A549 (cell line): Measurements from ENCODE around the gene CLIP1.

ENCODE experiments used
- HDAC2 ChIP-seq: fragments of 200-600 bp; sonication (generic); IDR thresholded peaks from 2 replicates; pipeline ENCODE4 v1.6.1; 2016
- HEYL ChIP-seq: fragments of 250-450 bp; sonication (Bioruptor Pico); IDR thresholded peaks from 2 replicates; pipeline ENCODE4 v1.8.0; 2021; ENCODE audit warnings: mild to moderate bottlenecking, moderate library complexity
- MYC ChIP-seq: IDR thresholded peaks from 2 replicates; pipeline ENCODE4 v1.6.1; 2012; ENCODE audit warnings: mild to moderate bottlenecking, inconsistent platforms, low read length, improper control_type of control experiment, borderline replicate concordance
- PHF8 ChIP-seq: fragments of 200-600 bp; sonication (generic); IDR thresholded peaks from 2 replicates; pipeline ENCODE4 v1.6.1; 2016; ENCODE audit warnings: low read depth, mild to moderate bottlenecking, antibody characterized with exemption, moderate library complexity, borderline replicate concordance
- POLR2A ChIP-seq: IDR thresholded peaks from 2 replicates; pipeline ENCODE4 v1.6.1; 2012; ENCODE audit warnings: mild to moderate bottlenecking, low read length
- POLR2AphosphoS2 ChIP-seq: conservative IDR thresholded peaks from 2 replicates; pipeline ENCODE4 v1.6.1; 2012; ENCODE audit warnings: low read length, improper control_type of control experiment, inconsistent platforms
- RCOR1 ChIP-seq: fragments of 150-350 bp; IDR thresholded peaks from 2 replicates; pipeline ENCODE4 v1.6.1; 2014; ENCODE audit warnings: antibody characterized with exemption, low read length, low read depth
- ZNF302 ChIP-seq: fragments of 250-450 bp; sonication (Bioruptor Pico); IDR thresholded peaks from 2 replicates; pipeline ENCODE4 v1.9.0; 2021; ENCODE audit warnings: inconsistent platforms, mild to moderate bottlenecking, moderate library complexity
- TF ChIP-seq, protein P1 (sequence below): fragments of >200 bp; sonication (Bioruptor Twin); formaldehyde crosslinking; IDR thresholded peaks from 3 replicates; pipeline ENCODE4 v1.5.1; 2016
- TF ChIP-seq, protein P2 (sequence below): fragments of 450-650 bp; IDR thresholded peaks from 2 replicates; pipeline ENCODE4 v1.6.1; 2014; ENCODE audit warnings: antibody characterized with exemption

DNA sequence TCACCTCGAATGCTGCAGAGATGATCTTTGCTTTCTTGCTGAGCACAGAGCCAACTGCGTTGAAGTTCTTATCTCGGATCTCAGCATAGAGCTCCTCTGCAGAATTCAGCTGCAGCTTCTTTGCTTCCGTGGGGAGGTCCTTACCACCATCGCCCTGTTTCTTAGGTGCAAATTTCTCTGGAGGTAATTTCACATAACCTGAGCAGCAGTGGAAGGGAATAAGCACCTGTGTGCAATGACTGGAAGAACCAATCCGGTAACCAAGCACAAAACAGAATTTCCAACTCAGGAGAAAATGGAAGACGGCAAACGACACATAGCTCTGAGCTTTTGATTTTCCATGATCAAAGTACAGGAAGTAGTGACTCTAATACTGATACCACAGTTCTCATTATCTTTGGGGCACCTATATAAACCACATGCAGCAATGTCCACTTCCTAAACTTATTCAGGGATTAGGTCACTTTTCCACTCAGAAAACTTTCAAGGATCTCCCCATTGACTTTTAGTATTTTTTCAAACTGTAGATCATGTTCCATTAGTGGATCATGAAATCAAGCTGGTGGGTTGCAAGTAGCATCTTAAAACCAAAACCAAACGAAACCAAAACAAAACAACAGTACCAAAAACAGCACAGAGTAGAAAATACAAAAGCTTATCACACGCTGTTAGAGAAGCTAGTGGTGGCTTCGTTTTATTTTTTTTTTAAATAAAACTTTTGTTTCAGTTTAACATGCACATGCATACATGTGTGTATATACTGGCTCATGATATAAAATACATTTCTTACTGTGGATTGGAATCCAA is 177.7 kb downstream of the CLIP1 start:
- TF ChIP-seq HEYL, result no peak
- no peak for TF ChIP-seq POLR2A
- TF ChIP-seq, protein P1, sequence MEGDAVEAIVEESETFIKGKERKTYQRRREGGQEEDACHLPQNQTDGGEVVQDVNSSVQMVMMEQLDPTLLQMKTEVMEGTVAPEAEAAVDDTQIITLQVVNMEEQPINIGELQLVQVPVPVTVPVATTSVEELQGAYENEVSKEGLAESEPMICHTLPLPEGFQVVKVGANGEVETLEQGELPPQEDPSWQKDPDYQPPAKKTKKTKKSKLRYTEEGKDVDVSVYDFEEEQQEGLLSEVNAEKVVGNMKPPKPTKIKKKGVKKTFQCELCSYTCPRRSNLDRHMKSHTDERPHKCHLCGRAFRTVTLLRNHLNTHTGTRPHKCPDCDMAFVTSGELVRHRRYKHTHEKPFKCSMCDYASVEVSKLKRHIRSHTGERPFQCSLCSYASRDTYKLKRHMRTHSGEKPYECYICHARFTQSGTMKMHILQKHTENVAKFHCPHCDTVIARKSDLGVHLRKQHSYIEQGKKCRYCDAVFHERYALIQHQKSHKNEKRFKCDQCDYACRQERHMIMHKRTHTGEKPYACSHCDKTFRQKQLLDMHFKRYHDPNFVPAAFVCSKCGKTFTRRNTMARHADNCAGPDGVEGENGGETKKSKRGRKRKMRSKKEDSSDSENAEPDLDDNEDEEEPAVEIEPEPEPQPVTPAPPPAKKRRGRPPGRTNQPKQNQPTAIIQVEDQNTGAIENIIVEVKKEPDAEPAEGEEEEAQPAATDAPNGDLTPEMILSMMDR, result no peak
- TF ChIP-seq, protein P2, sequence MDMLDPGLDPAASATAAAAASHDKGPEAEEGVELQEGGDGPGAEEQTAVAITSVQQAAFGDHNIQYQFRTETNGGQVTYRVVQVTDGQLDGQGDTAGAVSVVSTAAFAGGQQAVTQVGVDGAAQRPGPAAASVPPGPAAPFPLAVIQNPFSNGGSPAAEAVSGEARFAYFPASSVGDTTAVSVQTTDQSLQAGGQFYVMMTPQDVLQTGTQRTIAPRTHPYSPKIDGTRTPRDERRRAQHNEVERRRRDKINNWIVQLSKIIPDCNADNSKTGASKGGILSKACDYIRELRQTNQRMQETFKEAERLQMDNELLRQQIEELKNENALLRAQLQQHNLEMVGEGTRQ, result no peak
- TF ChIP-seq HDAC2, result no peak
- TF ChIP-seq MYC, result no peak
- no peak for TF ChIP-seq RCOR1
- no peak for TF ChIP-seq PHF8
- TF ChIP-seq POLR2AphosphoS2, result no peak
- no peak for TF ChIP-seq ZNF302 (CRISPR knock-in tag)
